ENCODE data around the gene DSCAML1.

Gene DSCAML1

DNA sequence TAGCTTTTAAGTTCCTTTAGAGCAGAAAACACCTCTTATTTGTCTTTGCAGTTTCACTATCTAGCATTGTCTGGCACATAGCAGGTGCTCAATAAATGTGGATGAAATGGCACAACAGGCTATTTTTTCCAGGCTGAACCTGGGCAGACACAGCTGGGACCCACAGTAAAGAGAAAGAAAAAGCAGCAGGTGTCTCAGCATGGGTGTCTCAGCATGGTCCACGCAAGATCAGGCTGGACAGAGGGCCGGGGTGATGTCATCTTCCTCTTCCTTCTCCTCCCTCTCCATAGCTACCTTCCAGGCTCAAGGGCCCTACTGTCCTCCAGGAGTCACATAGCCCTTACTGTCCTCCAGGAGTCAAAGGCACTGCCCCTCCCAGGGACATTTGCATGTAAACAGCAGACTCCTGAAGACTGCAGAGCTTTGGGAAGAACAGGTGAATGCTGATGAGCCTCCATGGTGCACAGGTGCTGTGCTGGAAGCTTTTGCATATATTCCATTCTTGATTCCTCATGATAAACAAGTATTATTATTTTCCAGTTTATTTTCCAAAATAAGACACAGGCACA lies 65.2 kb downstream of the DSCAML1 start:
- no peak for TF ChIP-seq ISL1 (CRISPR knock-in tag; IDR thresholded peaks at IDR 0.05)
- no peak for TF ChIP-seq ARNTL (CRISPR knock-in tag; IDR thresholded peaks at IDR 0.05; ENCODE audit: borderline replicate concordance, low read depth)
- no peak for TF ChIP-seq PATZ1 (CRISPR knock-in tag; IDR thresholded peaks at IDR 0.05; ENCODE audit: borderline replicate concordance)
- no peak for TF ChIP-seq PPARA (CRISPR knock-in tag; IDR thresholded peaks at IDR 0.05; ENCODE audit: borderline replicate concordance)
- no peak for TF ChIP-seq ZNF70 (CRISPR knock-in tag; IDR thresholded peaks at IDR 0.05)
- no peak for TF ChIP-seq ZFP30 (CRISPR knock-in tag; IDR thresholded peaks at IDR 0.05)
- no peak for TF ChIP-seq SNAI2 (CRISPR knock-in tag; IDR thresholded peaks at IDR 0.05)
- no peak for TF ChIP-seq POU6F1 (CRISPR knock-in tag; IDR thresholded peaks at IDR 0.05; ENCODE audit: borderline replicate concordance, low read depth)
- TF ChIP-seq TSHZ2 (CRISPR knock-in tag; IDR thresholded peaks at IDR 0.05): no peak
- no peak for TF ChIP-seq RARB (CRISPR knock-in tag; IDR thresholded peaks at IDR 0.05)
- no peak for TF ChIP-seq CSDC2 (CRISPR knock-in tag; IDR thresholded peaks at IDR 0.05)
- TF ChIP-seq ZC3H10 (CRISPR knock-in tag; IDR thresholded peaks at IDR 0.05): no peak
- TF ChIP-seq ZNF565 (CRISPR knock-in tag; conservative IDR thresholded peaks at IDR 0.05; ENCODE audit: low read depth): no peak
- TF ChIP-seq ESRRG (CRISPR knock-in tag; IDR thresholded peaks at IDR 0.05): no peak
- TF ChIP-seq, protein P1, sequence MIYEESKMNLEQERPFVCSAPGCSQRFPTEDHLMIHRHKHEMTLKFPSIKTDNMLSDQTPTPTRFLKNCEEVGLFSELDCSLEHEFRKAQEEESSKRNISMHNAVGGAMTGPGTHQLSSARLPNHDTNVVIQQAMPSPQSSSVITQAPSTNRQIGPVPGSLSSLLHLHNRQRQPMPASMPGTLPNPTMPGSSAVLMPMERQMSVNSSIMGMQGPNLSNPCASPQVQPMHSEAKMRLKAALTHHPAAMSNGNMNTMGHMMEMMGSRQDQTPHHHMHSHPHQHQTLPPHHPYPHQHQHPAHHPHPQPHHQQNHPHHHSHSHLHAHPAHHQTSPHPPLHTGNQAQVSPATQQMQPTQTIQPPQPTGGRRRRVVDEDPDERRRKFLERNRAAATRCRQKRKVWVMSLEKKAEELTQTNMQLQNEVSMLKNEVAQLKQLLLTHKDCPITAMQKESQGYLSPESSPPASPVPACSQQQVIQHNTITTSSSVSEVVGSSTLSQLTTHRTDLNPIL (CRISPR knock-in tag; IDR thresholded peaks at IDR 0.05; ENCODE audit: low read depth): no peak
- TF ChIP-seq ZNF8 (CRISPR knock-in tag; IDR thresholded peaks at IDR 0.05): no peak
- TF ChIP-seq ZFP3 (CRISPR knock-in tag; IDR thresholded peaks at IDR 0.05): no peak
- TF ChIP-seq TCF4 (CRISPR knock-in tag; IDR thresholded peaks at IDR 0.05; ENCODE audit: borderline replicate concordance): no peak
- no peak for ATAC-seq

GRCh38 chr11:117730208-117730800 lies 66.7 kb downstream of the DSCAML1 start:
- no peak for TF ChIP-seq POU6F1 (CRISPR knock-in tag; IDR thresholded peaks at IDR 0.05; ENCODE audit: borderline replicate concordance, low read depth)
- no peak for TF ChIP-seq SNAI2 (CRISPR knock-in tag; IDR thresholded peaks at IDR 0.05)
- TF ChIP-seq ZNF8 (CRISPR knock-in tag; IDR thresholded peaks at IDR 0.05): no peak
- TF ChIP-seq ZFP30 (CRISPR knock-in tag; IDR thresholded peaks at IDR 0.05): no peak
- TF ChIP-seq CSDC2 (CRISPR knock-in tag; IDR thresholded peaks at IDR 0.05): no peak
- no peak for TF ChIP-seq TCF4 (CRISPR knock-in tag; IDR thresholded peaks at IDR 0.05; ENCODE audit: borderline replicate concordance)
- TF ChIP-seq ISL1 (CRISPR knock-in tag; IDR thresholded peaks at IDR 0.05): no peak
- TF ChIP-seq, protein P1 (CRISPR knock-in tag; IDR thresholded peaks at IDR 0.05; ENCODE audit: low read depth): no peak
- no peak for TF ChIP-seq ZNF565 (CRISPR knock-in tag; conservative IDR thresholded peaks at IDR 0.05; ENCODE audit: low read depth)
- no peak for TF ChIP-seq ZNF70 (CRISPR knock-in tag; IDR thresholded peaks at IDR 0.05)
- TF ChIP-seq BACH2 (CRISPR knock-in tag; IDR thresholded peaks at IDR 0.05; ENCODE audit: borderline replicate concordance): no peak
- ATAC-seq: no peak

All from SK-N-SH treated with all-trans-retinoic acid at 6 μM for 48 hours (cell line).